Measurements from ENCODE around the gene PCED1A.

The PCED1A gene

GRCh38 chr20:2838847-2839671 lies 1.4 kb downstream of the PCED1A start:
- H3K27me3 ChIP-seq (ENCODE audit: insufficient read depth, poor library complexity, severe bottlenecking): no peaks in the 10 kb centered on the region
- H3K4me3 ChIP-seq (replicated peaks; ENCODE audit: insufficient read depth, low read length): no peak overlapping the region
- no peak overlapping the region for H3K27ac ChIP-seq (replicated peaks)
- DNase-seq (ENCODE audit: low read depth in 1 of 2, low spot score in 1 of 2): no peak
- TF ChIP-seq SPI1 (IDR thresholded peaks at IDR 0.05; ENCODE audit: borderline replicate concordance, low read depth) (no peak), CTCF (IDR thresholded peaks at IDR 0.05; ENCODE audit: insufficient read depth, low read length) (no peak), GABPA (IDR thresholded peaks at IDR 0.05; ENCODE audit: low read depth) (no peak), POLR2AphosphoS5 (IDR thresholded peaks at IDR 0.05; ENCODE audit: low read depth) (no peak), REST (IDR thresholded peaks at IDR 0.05; ENCODE audit: insufficient replicate concordance, low read depth) (no peak)

GRCh38 chr20:2838170-2838797 lies 2.2 kb downstream of the PCED1A start:
- TF ChIP-seq POLR2AphosphoS5 (IDR thresholded peaks at IDR 0.05; ENCODE audit: low read depth): no peak
- no peak for TF ChIP-seq REST (IDR thresholded peaks at IDR 0.05; ENCODE audit: insufficient replicate concordance, low read depth)
- no peak for TF ChIP-seq CTCF (IDR thresholded peaks at IDR 0.05; ENCODE audit: insufficient read depth, low read length)
- no peak for TF ChIP-seq GABPA (IDR thresholded peaks at IDR 0.05; ENCODE audit: low read depth)
- TF ChIP-seq SPI1 (IDR thresholded peaks at IDR 0.05; ENCODE audit: borderline replicate concordance, low read depth): no peak
- H3K4me3 ChIP-seq (replicated peaks; ENCODE audit: insufficient read depth, low read length): no peak overlapping the region
- DNase-seq (ENCODE audit: low read depth in 1 of 2, low spot score in 1 of 2): no peak
- no peak overlapping the region for H3K27ac ChIP-seq (replicated peaks)
- no peaks in the 10 kb centered on the region for H3K27me3 ChIP-seq (ENCODE audit: insufficient read depth, poor library complexity, severe bottlenecking)

GRCh38 chr20:2837221-2837960 lies 3.1 kb downstream of the PCED1A start:
- no peaks in the 10 kb centered on the region for H3K27me3 ChIP-seq (ENCODE audit: insufficient read depth, poor library complexity, severe bottlenecking)
- no peak for DNase-seq (ENCODE audit: low read depth in 1 of 2, low spot score in 1 of 2)
- H3K4me3 ChIP-seq (replicated peaks; ENCODE audit: insufficient read depth, low read length): no peak overlapping the region
- no peak overlapping the region for H3K27ac ChIP-seq (replicated peaks)
- TF ChIP-seq SPI1 (IDR thresholded peaks at IDR 0.05; ENCODE audit: borderline replicate concordance, low read depth): no peak
- TF ChIP-seq POLR2AphosphoS5 (IDR thresholded peaks at IDR 0.05; ENCODE audit: low read depth): no peak
- TF ChIP-seq CTCF (IDR thresholded peaks at IDR 0.05; ENCODE audit: insufficient read depth, low read length): no peak
- no peak for TF ChIP-seq GABPA (IDR thresholded peaks at IDR 0.05; ENCODE audit: low read depth)
- no peak for TF ChIP-seq REST (IDR thresholded peaks at IDR 0.05; ENCODE audit: insufficient replicate concordance, low read depth)
